Measurements from ENCODE around the gene SP1.

The SP1 gene

GRCh38 chr12:53456654-53457366 lies 76.8 kb downstream of the SP1 start:
- Histone ChIP-seq H3K36me3 (ENCODE audit: control insufficient read depth in 2 of 2, insufficient read depth in 2 of 2, low read length in 2 of 2) (peaks cover 67 to 78% of the 10 kb centered on the region in 2 donors), H3K4me1 (ENCODE audit: control insufficient read depth in 2 of 2, insufficient read depth in 2 of 2, low read length in 2 of 2) (peaks cover 12% of the 10 kb centered on the region in 2 donors), H3K9me3 (ENCODE audit: control insufficient read depth in 2 of 2, low read length in 2 of 2) (no peaks in the 10 kb centered on the region), H3K27ac (ENCODE audit: low read depth in 2 of 2, low read length in 2 of 2) (no peak overlapping the region), H3K4me3 (ENCODE audit: low read length in 2 of 2) (no peak overlapping the region), H3K27me3 (ENCODE audit: control insufficient read depth in 2 of 2, insufficient read depth in 2 of 2, low read length in 2 of 2) (no peaks in the 10 kb centered on the region), H3K9ac (ENCODE audit: low read depth in 1 of 2, low read length in 2 of 2) (no peak overlapping the region)

DNA sequence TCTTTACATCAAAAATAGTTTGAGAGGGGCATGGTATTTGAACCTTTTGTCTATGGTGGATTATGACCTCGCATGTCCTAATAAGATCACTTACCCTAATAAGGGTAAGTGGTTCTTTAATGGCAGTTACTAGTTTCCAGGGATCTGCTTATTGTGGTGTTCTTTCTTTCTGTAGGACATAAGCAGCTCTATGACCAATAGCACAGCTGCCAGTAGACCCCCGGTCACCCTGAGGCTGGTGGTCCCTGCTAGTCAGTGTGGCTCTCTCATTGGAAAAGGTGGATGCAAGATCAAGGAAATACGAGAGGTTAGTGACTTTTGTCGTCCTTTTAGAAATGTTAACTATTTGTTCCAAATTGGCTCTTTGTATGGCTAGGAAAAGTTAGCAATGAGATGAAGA lies 79.1 kb downstream of the SP1 start:
- Histone ChIP-seq H3K27me3 (ENCODE audit: control insufficient read depth in 2 of 2, insufficient read depth in 2 of 2, low read length in 2 of 2) (no peaks in the 10 kb centered on the region), H3K4me3 (ENCODE audit: low read length in 2 of 2) (no peak overlapping the region), H3K36me3 (ENCODE audit: control insufficient read depth in 2 of 2, insufficient read depth in 2 of 2, low read length in 2 of 2) (peaks cover 86 to 99% of the 10 kb centered on the region in 2 donors), H3K27ac (ENCODE audit: low read depth in 2 of 2, low read length in 2 of 2) (no peak overlapping the region), H3K9me3 (ENCODE audit: control insufficient read depth in 2 of 2, low read length in 2 of 2) (no peaks in the 10 kb centered on the region), H3K9ac (ENCODE audit: low read depth in 1 of 2, low read length in 2 of 2) (no peak overlapping the region), H3K4me1 (ENCODE audit: control insufficient read depth in 2 of 2, insufficient read depth in 2 of 2, low read length in 2 of 2) (peaks cover under 1 to 2% of the 10 kb centered on the region in 2 donors)

GRCh38 chr12:53461059-53461458 lies 81.1 kb downstream of the SP1 start:
- Histone ChIP-seq H3K4me1 (ENCODE audit: control insufficient read depth in 2 of 2, insufficient read depth in 2 of 2, low read length in 2 of 2) (no peaks in the 10 kb centered on the region), H3K9ac (ENCODE audit: low read depth in 1 of 2, low read length in 2 of 2) (no peak overlapping the region), H3K36me3 (ENCODE audit: control insufficient read depth in 2 of 2, insufficient read depth in 2 of 2, low read length in 2 of 2) (peaks cover 89 to 99% of the 10 kb centered on the region in 2 donors), H3K27ac (ENCODE audit: low read depth in 2 of 2, low read length in 2 of 2) (no peak overlapping the region), H3K9me3 (ENCODE audit: control insufficient read depth in 2 of 2, low read length in 2 of 2) (no peaks in the 10 kb centered on the region), H3K27me3 (ENCODE audit: control insufficient read depth in 2 of 2, insufficient read depth in 2 of 2, low read length in 2 of 2) (no peaks in the 10 kb centered on the region), H3K4me3 (ENCODE audit: low read length in 2 of 2) (no peak overlapping the region)

- Histone ChIP-seq H3K9ac (ENCODE audit: low read depth in 1 of 2, low read length in 2 of 2) (no peak overlapping the region), H3K4me3 (ENCODE audit: low read length in 2 of 2) (no peak overlapping the region), H3K4me1 (ENCODE audit: control insufficient read depth in 2 of 2, insufficient read depth in 2 of 2, low read length in 2 of 2) (no peaks in the 10 kb centered on the region), H3K9me3 (ENCODE audit: control insufficient read depth in 2 of 2, low read length in 2 of 2) (no peaks in the 10 kb centered on the region), H3K36me3 (ENCODE audit: control insufficient read depth in 2 of 2, insufficient read depth in 2 of 2, low read length in 2 of 2) (peaks cover 89 to 99% of the 10 kb centered on the region in 2 donors), H3K27me3 (ENCODE audit: control insufficient read depth in 2 of 2, insufficient read depth in 2 of 2, low read length in 2 of 2) (no peaks in the 10 kb centered on the region), H3K27ac (ENCODE audit: low read depth in 2 of 2, low read length in 2 of 2) (no peak overlapping the region)
Observed at GRCh38 chr12:53461591-53461990, 81.6 kb downstream of the SP1 start.

GRCh38 chr12:53462935-53463334 lies 83.0 kb downstream of the SP1 start:
- Histone ChIP-seq H3K27me3 (ENCODE audit: control insufficient read depth in 2 of 2, insufficient read depth in 2 of 2, low read length in 2 of 2) (no peaks in the 10 kb centered on the region), H3K4me1 (ENCODE audit: control insufficient read depth in 2 of 2, insufficient read depth in 2 of 2, low read length in 2 of 2) (no peaks in the 10 kb centered on the region), H3K9me3 (ENCODE audit: control insufficient read depth in 2 of 2, low read length in 2 of 2) (no peaks in the 10 kb centered on the region), H3K36me3 (ENCODE audit: control insufficient read depth in 2 of 2, insufficient read depth in 2 of 2, low read length in 2 of 2) (peaks cover 91 to 98% of the 10 kb centered on the region in 2 donors), H3K9ac (ENCODE audit: low read depth in 1 of 2, low read length in 2 of 2) (no peak overlapping the region), H3K27ac (ENCODE audit: low read depth in 2 of 2, low read length in 2 of 2) (no peak overlapping the region), H3K4me3 (ENCODE audit: low read length in 2 of 2) (no peak overlapping the region)

DNA sequence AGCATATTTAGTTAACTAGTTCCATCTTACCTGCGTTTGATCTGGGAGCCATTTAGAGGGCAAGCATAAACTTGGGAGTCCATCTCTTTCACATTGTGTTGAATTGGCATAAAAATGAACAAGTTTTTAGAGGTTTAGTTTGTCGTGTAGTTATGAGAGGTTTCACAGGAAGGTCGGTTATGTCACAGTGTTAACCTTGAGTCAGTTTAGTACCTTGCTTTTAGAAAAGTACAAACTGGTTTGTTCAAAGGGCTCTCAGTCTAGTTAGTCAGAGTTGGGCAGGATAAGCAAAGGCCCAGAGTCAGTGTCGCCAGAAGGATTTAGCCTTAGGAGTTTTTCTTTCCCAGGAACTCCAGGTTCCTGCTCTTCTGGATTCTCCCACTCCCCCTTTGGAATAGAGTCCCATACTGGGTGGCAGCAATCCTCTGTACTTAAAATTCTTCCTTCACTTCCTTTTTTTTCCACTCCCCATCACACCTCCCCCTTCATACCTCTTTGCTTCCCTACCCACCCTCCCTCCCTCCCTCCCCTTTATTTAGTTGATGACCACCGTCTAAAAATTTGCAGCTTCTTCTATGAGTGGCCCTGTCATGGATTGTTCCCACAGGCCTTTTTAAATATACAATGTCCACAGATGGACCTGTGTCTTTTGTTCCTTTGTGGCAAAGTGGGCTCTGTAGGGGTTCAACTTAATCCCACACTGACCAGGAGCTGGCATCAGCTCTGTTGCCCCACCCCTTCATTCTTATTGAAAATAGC lies 84.0 kb downstream of the SP1 start:
- no peak overlapping the region for H3K27ac ChIP-seq (ENCODE audit: low read depth in 2 of 2, low read length in 2 of 2)

GRCh38 chr12:53464685-53465418 lies 84.9 kb downstream of the SP1 start:
- Histone ChIP-seq H3K4me1 (ENCODE audit: control insufficient read depth in 2 of 2, insufficient read depth in 2 of 2, low read length in 2 of 2) (no peaks in the 10 kb centered on the region), H3K4me3 (ENCODE audit: low read length in 2 of 2) (no peak overlapping the region), H3K27ac (ENCODE audit: low read depth in 2 of 2, low read length in 2 of 2) (no peak overlapping the region), H3K9ac (ENCODE audit: low read depth in 1 of 2, low read length in 2 of 2) (no peak overlapping the region), H3K27me3 (ENCODE audit: control insufficient read depth in 2 of 2, insufficient read depth in 2 of 2, low read length in 2 of 2) (no peaks in the 10 kb centered on the region), H3K36me3 (ENCODE audit: control insufficient read depth in 2 of 2, insufficient read depth in 2 of 2, low read length in 2 of 2) (peaks cover 93 to 98% of the 10 kb centered on the region in 2 donors), H3K9me3 (ENCODE audit: control insufficient read depth in 2 of 2, low read length in 2 of 2) (no peaks in the 10 kb centered on the region)

More for the DNA sequence above, 84.0 kb downstream of the SP1 start:
- no peak overlapping the region for H3K9ac ChIP-seq (ENCODE audit: low read depth in 1 of 2, low read length in 2 of 2)
- H3K27me3 ChIP-seq (ENCODE audit: control insufficient read depth in 2 of 2, insufficient read depth in 2 of 2, low read length in 2 of 2), result no peaks in the 10 kb centered on the region
- no peaks in the 10 kb centered on the region for H3K4me1 ChIP-seq (ENCODE audit: control insufficient read depth in 2 of 2, insufficient read depth in 2 of 2, low read length in 2 of 2)
- H3K36me3 ChIP-seq (ENCODE audit: control insufficient read depth in 2 of 2, insufficient read depth in 2 of 2, low read length in 2 of 2), result peaks cover 93 to 99% of the 10 kb centered on the region in 2 donors
- H3K9me3 ChIP-seq (ENCODE audit: control insufficient read depth in 2 of 2, low read length in 2 of 2), result no peaks in the 10 kb centered on the region
- H3K4me3 ChIP-seq (ENCODE audit: low read length in 2 of 2), result no peak overlapping the region

DNA sequence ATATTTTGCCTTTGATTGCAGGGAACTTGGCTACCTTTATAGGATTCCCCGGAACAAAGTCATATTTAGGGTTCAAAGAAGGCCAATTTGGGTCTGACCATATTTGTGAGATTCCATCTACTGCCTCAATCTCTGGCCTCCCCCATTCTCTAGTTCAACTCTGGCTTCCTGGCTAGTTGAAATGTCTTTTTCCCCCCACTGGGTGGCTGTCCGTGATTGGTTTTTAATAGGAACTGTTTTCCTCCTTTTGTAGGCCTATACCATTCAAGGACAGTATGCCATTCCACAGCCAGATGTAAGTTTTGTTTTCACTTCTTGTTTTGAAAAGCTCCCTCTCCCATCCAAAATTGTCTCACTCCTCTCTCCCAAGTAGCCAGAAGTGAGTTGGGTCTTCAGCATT lies 85.7 kb downstream of the SP1 start:
- H3K27ac ChIP-seq (ENCODE audit: low read depth in 2 of 2, low read length in 2 of 2), result no peak overlapping the region
- peaks cover 92 to 97% of the 10 kb centered on the region in 2 donors for H3K36me3 ChIP-seq (ENCODE audit: control insufficient read depth in 2 of 2, insufficient read depth in 2 of 2, low read length in 2 of 2)
- H3K4me3 ChIP-seq (ENCODE audit: low read length in 2 of 2), result no peak overlapping the region
- no peaks in the 10 kb centered on the region for H3K9me3 ChIP-seq (ENCODE audit: control insufficient read depth in 2 of 2, low read length in 2 of 2)
- no peaks in the 10 kb centered on the region for H3K4me1 ChIP-seq (ENCODE audit: control insufficient read depth in 2 of 2, insufficient read depth in 2 of 2, low read length in 2 of 2)
- H3K27me3 ChIP-seq (ENCODE audit: control insufficient read depth in 2 of 2, insufficient read depth in 2 of 2, low read length in 2 of 2), result no peaks in the 10 kb centered on the region
- no peak overlapping the region for H3K9ac ChIP-seq (ENCODE audit: low read depth in 1 of 2, low read length in 2 of 2)

All from mucosa of rectum (tissue), 2 donors.